Measurements from ENCODE around the gene AGBL5. TPM values are rescaled to one million over a fixed set of nuclear protein-coding genes. Genes with fewer than 3 reads are reported as not detected.
A peak's percentile ranks its signal among the peaks of the same experiment; 100 is the strongest.

The AGBL5 gene
- total RNA-seq, 1 experiment from 2014 or later, result 55.4 TPM

DNA sequence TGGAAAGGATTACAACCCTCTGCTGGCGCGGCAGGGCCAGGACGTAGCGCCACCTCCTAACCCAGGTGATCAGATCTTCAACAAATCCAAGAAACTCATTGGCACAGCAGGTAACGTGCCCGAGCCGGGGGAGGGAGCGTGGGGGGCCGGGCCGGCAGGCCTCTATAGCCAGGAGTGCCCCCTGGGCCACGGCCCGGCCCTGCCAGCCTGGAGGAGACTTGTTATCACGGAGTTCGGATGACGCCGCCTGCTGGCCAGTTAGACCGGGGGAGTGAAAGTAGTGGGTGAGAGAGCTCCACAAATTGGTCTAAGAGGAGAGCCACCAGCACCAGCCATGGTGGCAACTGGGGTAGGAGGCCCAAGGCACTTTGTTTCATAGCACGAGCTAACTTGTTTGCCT, 27.3 kb upstream of the AGBL5 start:
- Histone ChIP-seq H2BK120ac (ENCODE audit: low read depth, low read length, poor library complexity, severe bottlenecking) (no peak overlapping the region), H2AK5ac (ENCODE audit: insufficient read length, low read length) (no peak overlapping the region), H3K79me1 (ENCODE audit: insufficient read depth, low read depth, low read length, poor library complexity, severe bottlenecking) (no peaks in the 10 kb centered on the region), H3K14ac (ENCODE audit: insufficient read depth, low read length) (no peak overlapping the region), H3K4me1 (ENCODE audit: insufficient read depth, low read length) (no peaks in the 10 kb centered on the region), H2BK12ac (ENCODE audit: insufficient read length, low read depth, low read length) (no peak overlapping the region), H3K9me3 (ENCODE audit: control insufficient read depth, low read depth, low read length) (no peaks in the 10 kb centered on the region), H3K56ac (ENCODE audit: insufficient read length, low read depth, low read length) (no peak overlapping the region), H4K8ac (replicated peaks; ENCODE audit: insufficient read length, low read depth, low read length) (no peak overlapping the region), H2BK20ac (ENCODE audit: low read depth, low read length, poor library complexity, severe bottlenecking) (no peak overlapping the region), H3K27ac (ENCODE audit: insufficient read length, low read depth, low read length) (no peak overlapping the region), H3K9ac (ENCODE audit: extremely low read depth, insufficient read length, low read length) (no peak overlapping the region), H3K18ac (ENCODE audit: insufficient read length, low read depth, low read length) (no peak overlapping the region), H4K20me1 (ENCODE audit: control insufficient read depth, insufficient read depth, insufficient read length) (no peaks in the 10 kb centered on the region), H2BK15ac (ENCODE audit: low read depth, low read length) (no peak overlapping the region), H2AFZ (ENCODE audit: low read length) (no peak overlapping the region), H3T11ph (ENCODE audit: low read length) (no peak overlapping the region), H4K91ac (ENCODE audit: insufficient read length, low read depth, low read length) (no peak overlapping the region), H4K5ac (ENCODE audit: insufficient read length, low read depth, low read length) (no peak overlapping the region), H2BK5ac (ENCODE audit: insufficient read length, low read length) (no peak overlapping the region), H3K4ac (ENCODE audit: low read depth, low read length) (no peak overlapping the region), H3K23me2 (ENCODE audit: insufficient read length, low read depth, low read length, poor library complexity, severe bottlenecking) (no peaks in the 10 kb centered on the region), H3K23ac (ENCODE audit: insufficient read length, low read depth, low read length) (no peak overlapping the region), H3K27me3 (ENCODE audit: insufficient read depth, low read length) (no peaks in the 10 kb centered on the region; the same call in 1 of the 2 replicates), H3K4me2 (ENCODE audit: insufficient read depth, insufficient read length, low read length) (no peak overlapping the region), H3K79me2 (ENCODE audit: insufficient read depth, low read length) (no peaks in the 10 kb centered on the region)
- Mint-ChIP-seq H3K4me1 (peaks cover 5 to 16% of the 10 kb centered on the region in 2 experiments), H3K27ac (peak overlapping the region in 2 of 3 experiments; percentile 11 to 16; a peak in 2 of 7 replicates), H3K27me3 (ENCODE audit: low read depth) (no peaks in the 10 kb centered on the region; the same call in 1 of the 2 replicates), H3K36me3 (ENCODE audit: insufficient read depth in 1 of 3, low read depth in 3 of 3) (peaks cover 2 to 13% (median 6%) of the 10 kb centered on the region in 3 experiments; a peak in 6 of 7 replicates), H3K9me3 (no peaks in the 10 kb centered on the region; a peak in 1 of 5 replicates), H3K4me3 (no peak overlapping the region)
- no CpG with 5 or more reads among the region's 18 CpGs for WGBS (ENCODE audit: extremely low coverage, insufficient read length, low lambda C conversion rate)
- peak; percentile 84 for DNase-seq
- TF ChIP-seq, protein P1, sequence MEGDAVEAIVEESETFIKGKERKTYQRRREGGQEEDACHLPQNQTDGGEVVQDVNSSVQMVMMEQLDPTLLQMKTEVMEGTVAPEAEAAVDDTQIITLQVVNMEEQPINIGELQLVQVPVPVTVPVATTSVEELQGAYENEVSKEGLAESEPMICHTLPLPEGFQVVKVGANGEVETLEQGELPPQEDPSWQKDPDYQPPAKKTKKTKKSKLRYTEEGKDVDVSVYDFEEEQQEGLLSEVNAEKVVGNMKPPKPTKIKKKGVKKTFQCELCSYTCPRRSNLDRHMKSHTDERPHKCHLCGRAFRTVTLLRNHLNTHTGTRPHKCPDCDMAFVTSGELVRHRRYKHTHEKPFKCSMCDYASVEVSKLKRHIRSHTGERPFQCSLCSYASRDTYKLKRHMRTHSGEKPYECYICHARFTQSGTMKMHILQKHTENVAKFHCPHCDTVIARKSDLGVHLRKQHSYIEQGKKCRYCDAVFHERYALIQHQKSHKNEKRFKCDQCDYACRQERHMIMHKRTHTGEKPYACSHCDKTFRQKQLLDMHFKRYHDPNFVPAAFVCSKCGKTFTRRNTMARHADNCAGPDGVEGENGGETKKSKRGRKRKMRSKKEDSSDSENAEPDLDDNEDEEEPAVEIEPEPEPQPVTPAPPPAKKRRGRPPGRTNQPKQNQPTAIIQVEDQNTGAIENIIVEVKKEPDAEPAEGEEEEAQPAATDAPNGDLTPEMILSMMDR (conservative IDR thresholded peaks at IDR 0.05), result peak; percentile 75
